ENCODE results near the gene TMED7. TPM values are rescaled to one million over a fixed set of nuclear protein-coding genes. Genes with fewer than 3 reads are reported as not detected.

Gene TMED7
- total RNA-seq, 1 experiment from 2014 or later: 96.1 TPM

GRCh38 chr5:115616472-115616871 lies 9.4 kb downstream of the TMED7 start:
- no peak for DNase-seq (ENCODE audit: unreplicated experiment)
- ChIA-PET CTCF (interaction anchor here (0.5 to 1.3 kb wide), 5 partner anchors 8 to 416 kb away, joined by 3 to 4 read pairs (median 3); partner anchors contain the start of gene ARL14EPL), POLR2A (interaction anchor here (0.8 to 1.0 kb wide), 2 partner anchors 9 to 225 kb away, joined by 3 to 4 read pairs; partner anchors contain the start of genes AP3S1 and ATG12)
- Mint-ChIP-seq H3K4me1 (ENCODE audit: insufficient read depth, unreplicated experiment) (peaks cover 3% of the 10 kb centered on the region), H3K27me3 (ENCODE audit: insufficient read depth, unreplicated experiment) (no peaks in the 10 kb centered on the region), H3K9me3 (ENCODE audit: unreplicated experiment) (no peaks in the 10 kb centered on the region), H3K4me3 (ENCODE audit: unreplicated experiment) (no peak overlapping the region), H3K27ac (ENCODE audit: low read depth, unreplicated experiment) (no peak overlapping the region), H3K36me3 (ENCODE audit: insufficient read depth, unreplicated experiment) (peaks cover 71% of the 10 kb centered on the region)
- TF ChIP-seq, protein P1, sequence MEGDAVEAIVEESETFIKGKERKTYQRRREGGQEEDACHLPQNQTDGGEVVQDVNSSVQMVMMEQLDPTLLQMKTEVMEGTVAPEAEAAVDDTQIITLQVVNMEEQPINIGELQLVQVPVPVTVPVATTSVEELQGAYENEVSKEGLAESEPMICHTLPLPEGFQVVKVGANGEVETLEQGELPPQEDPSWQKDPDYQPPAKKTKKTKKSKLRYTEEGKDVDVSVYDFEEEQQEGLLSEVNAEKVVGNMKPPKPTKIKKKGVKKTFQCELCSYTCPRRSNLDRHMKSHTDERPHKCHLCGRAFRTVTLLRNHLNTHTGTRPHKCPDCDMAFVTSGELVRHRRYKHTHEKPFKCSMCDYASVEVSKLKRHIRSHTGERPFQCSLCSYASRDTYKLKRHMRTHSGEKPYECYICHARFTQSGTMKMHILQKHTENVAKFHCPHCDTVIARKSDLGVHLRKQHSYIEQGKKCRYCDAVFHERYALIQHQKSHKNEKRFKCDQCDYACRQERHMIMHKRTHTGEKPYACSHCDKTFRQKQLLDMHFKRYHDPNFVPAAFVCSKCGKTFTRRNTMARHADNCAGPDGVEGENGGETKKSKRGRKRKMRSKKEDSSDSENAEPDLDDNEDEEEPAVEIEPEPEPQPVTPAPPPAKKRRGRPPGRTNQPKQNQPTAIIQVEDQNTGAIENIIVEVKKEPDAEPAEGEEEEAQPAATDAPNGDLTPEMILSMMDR (IDR thresholded peaks at IDR 0.05; ENCODE audit: unreplicated experiment): no peak
- BruUV-seq (replicated peaks): no TSS peak
- intact Hi-C loops (cut with micrococcal nuclease): no loop called here

DNA sequence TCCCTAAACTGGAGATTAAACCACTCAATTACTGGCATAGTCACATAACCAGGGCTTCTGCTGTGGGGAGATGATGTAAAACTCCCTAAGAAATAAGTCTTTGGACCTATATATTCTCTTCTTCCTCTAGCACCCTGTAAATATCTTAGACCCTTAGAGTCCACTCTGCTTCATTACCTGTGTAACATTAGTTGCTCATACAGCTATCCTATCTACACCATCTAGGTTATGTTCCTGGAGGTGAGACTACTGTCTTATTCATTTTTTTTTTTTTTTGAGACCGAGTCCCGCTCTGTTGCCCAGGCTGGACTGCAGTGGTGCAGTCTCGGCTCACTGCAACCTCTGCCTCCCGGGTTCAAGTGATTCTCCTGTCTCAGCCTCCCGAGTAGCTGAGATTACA lies 14.0 kb downstream of the TMED7 start:
- H3K4me3 Mint-ChIP-seq (ENCODE audit: unreplicated experiment): no peak overlapping the region
- H3K27me3 Mint-ChIP-seq (ENCODE audit: insufficient read depth, unreplicated experiment): no peaks in the 10 kb centered on the region
- ChIA-PET POLR2A (no interaction called here), CTCF (no interaction called here)
- peaks cover 6% of the 10 kb centered on the region for H3K4me1 Mint-ChIP-seq (ENCODE audit: insufficient read depth, unreplicated experiment)
- TF ChIP-seq, protein P1 (IDR thresholded peaks at IDR 0.05; ENCODE audit: unreplicated experiment): no peak
- BruUV-seq (replicated peaks): no TSS peak
- no peaks in the 10 kb centered on the region for H3K9me3 Mint-ChIP-seq (ENCODE audit: unreplicated experiment)
- no peak overlapping the region for H3K27ac Mint-ChIP-seq (ENCODE audit: low read depth, unreplicated experiment)
- DNase-seq (ENCODE audit: unreplicated experiment): no peak
- H3K36me3 Mint-ChIP-seq (ENCODE audit: insufficient read depth, unreplicated experiment): peaks cover 51% of the 10 kb centered on the region
- intact Hi-C loops (cut with micrococcal nuclease): no loop called here

DNA sequence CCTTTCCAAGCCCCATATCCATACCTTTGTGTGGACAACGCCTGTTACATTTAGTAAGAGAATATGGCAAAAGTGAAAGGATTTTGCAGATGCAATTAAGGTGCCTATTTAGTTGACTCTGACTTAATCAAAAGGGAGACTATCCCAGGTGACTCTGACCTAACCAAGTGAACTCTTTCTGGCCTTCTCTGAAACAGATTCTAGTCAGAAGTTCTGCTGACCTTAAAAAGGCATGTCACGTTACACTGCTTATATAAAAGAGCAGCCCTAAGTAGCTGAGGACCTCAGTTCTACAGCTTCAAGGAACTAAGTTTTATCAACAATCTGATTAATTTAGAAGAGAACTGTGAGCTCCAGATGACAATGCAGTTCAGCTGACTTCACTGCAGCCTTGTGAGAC lies 17.9 kb downstream of the TMED7 start:
- no TSS peak for BruUV-seq (replicated peaks)
- intact Hi-C loops (cut with micrococcal nuclease): no loop called here
- Mint-ChIP-seq H3K4me1 (ENCODE audit: insufficient read depth, unreplicated experiment) (peaks cover 11% of the 10 kb centered on the region), H3K9me3 (ENCODE audit: unreplicated experiment) (no peaks in the 10 kb centered on the region), H3K27ac (ENCODE audit: low read depth, unreplicated experiment) (no peak overlapping the region), H3K27me3 (ENCODE audit: insufficient read depth, unreplicated experiment) (no peaks in the 10 kb centered on the region), H3K4me3 (ENCODE audit: unreplicated experiment) (no peak overlapping the region), H3K36me3 (ENCODE audit: insufficient read depth, unreplicated experiment) (peaks cover 31% of the 10 kb centered on the region)
- TF ChIP-seq, protein P1 (IDR thresholded peaks at IDR 0.05; ENCODE audit: unreplicated experiment): no peak
- CTCF ChIA-PET: interaction anchor here (0.6 to 1.1 kb wide), 2 partner anchors 11 to 15 kb away, joined by 3 to 5 read pairs; no protein-coding TSS in a partner anchor
- POLR2A ChIA-PET: interaction anchor here (1.3 kb wide), 1 partner anchor 16 kb away, joined by 10 read pairs; no protein-coding TSS in a partner anchor
- DNase-seq (ENCODE audit: unreplicated experiment): no peak

DNA sequence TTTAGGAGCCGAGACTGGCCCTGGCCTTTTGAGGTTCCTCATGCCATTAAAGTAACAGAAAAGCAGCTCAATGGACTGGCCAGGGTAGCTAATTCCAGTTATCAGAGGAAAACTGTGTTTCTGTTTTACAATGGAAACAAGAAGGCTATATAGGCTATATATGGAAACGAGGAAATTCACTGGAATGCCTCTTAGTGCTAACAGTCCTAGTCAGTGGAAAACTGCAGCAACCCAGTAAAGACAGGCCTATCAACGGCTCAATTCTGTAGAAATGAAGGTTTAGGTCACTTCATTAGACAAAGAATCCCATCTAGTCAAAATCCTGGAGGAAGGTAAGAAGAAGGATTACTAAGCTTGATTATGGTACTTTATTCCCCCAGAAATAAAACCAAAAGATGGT lies 20.4 kb downstream of the TMED7 start:
- intact Hi-C loops (cut with micrococcal nuclease): no loop called here
- CTCF ChIA-PET: interaction anchor here (0.6 kb wide), 1 partner anchor 62 kb away, joined by 3 read pairs; no protein-coding TSS in a partner anchor
- H3K36me3 Mint-ChIP-seq (ENCODE audit: insufficient read depth, unreplicated experiment): peaks cover 28% of the 10 kb centered on the region
- H3K4me3 Mint-ChIP-seq (ENCODE audit: unreplicated experiment): no peak overlapping the region
- H3K4me1 Mint-ChIP-seq (ENCODE audit: insufficient read depth, unreplicated experiment): peaks cover 20% of the 10 kb centered on the region
- no peak for DNase-seq (ENCODE audit: unreplicated experiment)
- H3K27ac Mint-ChIP-seq (ENCODE audit: low read depth, unreplicated experiment): no peak overlapping the region
- TF ChIP-seq, protein P1 (IDR thresholded peaks at IDR 0.05; ENCODE audit: unreplicated experiment): no peak
- BruUV-seq (replicated peaks): no TSS peak
- H3K27me3 Mint-ChIP-seq (ENCODE audit: insufficient read depth, unreplicated experiment): no peaks in the 10 kb centered on the region
- POLR2A ChIA-PET: no interaction called here
- no peaks in the 10 kb centered on the region for H3K9me3 Mint-ChIP-seq (ENCODE audit: unreplicated experiment)

Data from MCF 10A (cell line).